AG04449 (cell line): ENCODE data around the gene PRSS50.

ENCODE experiments used
- CTCF ChIA-PET: fragments of 350-600 bp; formaldehyde crosslinking; extraction: SDS; loops from one replicate; lab custom pipeline; 2021; ENCODE audit warnings: antibody characterized with exemption; lab: Yijun Ruan, JAX
- POLR2A ChIA-PET: fragments of 400-600, 350-600 bp; formaldehyde crosslinking; extraction: SDS; loops from one replicate; lab custom pipeline; 2020; ENCODE audit warnings: antibody characterized with exemption, inconsistent platforms; lab: Yijun Ruan, JAX
- DNase-seq: peaks from one replicate; pipeline ENCODE4 v3.0.0-alpha.2; 2010; ENCODE audit warnings: low read depth, low spot score
- H3K4me3 ChIP-seq: 2 replicates; pipeline ENCODE4 v1.5.1; 2011; ENCODE audit warnings: low read depth, mild to moderate bottlenecking, control low read depth, low read length
- CTCF ChIP-seq: IDR thresholded peaks from one replicate; pipeline ENCODE4 v1.5.1; 2011; ENCODE audit warnings: mild to moderate bottlenecking, moderate library complexity, low read length, control low read depth, inconsistent platforms; ENCODE audit not compliant: insufficient read depth; ENCODE audit errors: missing control alignments

The PRSS50 gene

GRCh38 chr3:46713050-46713897, 4.4 kb downstream of the PRSS50 start:
- TF ChIP-seq CTCF = no peak
- POLR2A ChIA-PET = no interaction called here
- CTCF ChIA-PET = interaction anchor here (0.8 to 1.7 kb wide), 3 partner anchors 10 to 196 kb away, joined by 3 to 4 read pairs (median 3); partner anchors contain the start of gene TMIE
- no peak for DNase-seq
- no peak overlapping the region for H3K4me3 ChIP-seq

DNA sequence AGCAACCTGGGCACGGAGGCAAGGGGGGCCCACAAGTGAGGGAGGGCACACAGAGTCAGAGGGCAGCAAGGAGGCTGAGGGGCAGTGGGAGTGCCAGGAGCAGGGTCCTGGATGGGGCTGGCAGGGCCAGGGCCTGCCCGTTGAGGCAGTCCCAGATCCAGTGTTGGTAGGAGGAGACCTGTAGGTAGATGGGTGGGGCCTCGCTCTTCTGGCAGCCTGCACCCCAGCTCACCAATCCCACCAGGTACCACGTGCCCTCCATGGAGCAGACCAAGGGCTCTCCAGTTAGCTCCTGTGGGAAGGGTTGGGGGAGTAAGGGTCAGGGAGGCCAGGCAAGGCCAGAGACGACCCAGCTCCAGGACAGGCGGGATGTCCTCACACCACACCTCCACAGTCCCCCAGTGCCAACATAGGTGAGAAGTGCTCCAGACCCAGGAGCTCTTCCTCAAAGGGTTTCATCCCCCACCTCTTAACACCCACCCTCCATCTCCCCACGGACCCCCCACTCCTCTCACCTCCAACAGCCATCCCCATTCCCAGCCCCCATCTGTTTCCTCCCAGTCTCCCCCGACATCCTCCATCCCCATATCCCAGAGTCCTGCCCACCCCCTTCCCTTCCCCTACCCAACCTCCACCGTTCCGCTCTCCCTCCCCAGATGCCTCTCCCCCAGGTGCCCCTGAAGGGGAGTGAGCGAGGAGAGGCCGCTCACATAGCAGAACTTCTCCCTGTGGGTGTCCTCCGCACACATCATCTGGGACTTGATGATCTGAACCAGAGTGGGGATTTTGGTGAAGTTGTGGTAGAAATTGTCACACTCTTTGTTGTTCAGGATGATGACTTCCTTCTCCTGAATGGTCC, 5.2 kb downstream of the PRSS50 start:
- no peak for TF ChIP-seq CTCF
- H3K4me3 ChIP-seq = no peak overlapping the region
- no peak for DNase-seq
- ChIA-PET POLR2A (no interaction called here), CTCF (interaction anchor here (0.8 to 0.9 kb wide), 2 partner anchors 155 to 197 kb away, joined by 3 read pairs; no protein-coding TSS in a partner anchor)

DNA sequence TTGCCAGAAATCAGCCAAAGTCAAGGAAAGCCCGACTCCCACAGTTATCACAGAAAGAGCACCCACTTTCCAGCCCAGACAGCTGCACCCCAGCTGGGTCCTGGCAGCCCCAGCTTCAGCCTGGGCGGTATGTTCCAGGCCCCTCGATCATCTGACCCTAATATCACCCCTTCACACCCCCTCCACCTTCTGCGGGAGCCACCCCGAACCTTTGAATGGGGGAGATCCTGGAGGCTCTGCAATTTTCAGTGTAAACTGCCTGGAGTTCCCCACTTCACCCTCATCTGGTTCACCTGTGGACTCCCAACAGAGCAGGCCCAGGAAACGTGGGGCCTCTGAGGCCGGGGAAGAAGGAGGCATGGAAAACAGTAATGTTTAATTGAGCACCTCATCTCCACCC, 5.9 kb downstream of the PRSS50 start:
- no peak for TF ChIP-seq CTCF
- no peak for DNase-seq
- ChIA-PET CTCF (interaction anchor here (0.9 to 1.8 kb wide), 4 partner anchors 9 to 612 kb away, joined by 3 to 4 read pairs (median 4); no protein-coding TSS in a partner anchor), POLR2A (no interaction called here)
- H3K4me3 ChIP-seq = no peak overlapping the region

DNA sequence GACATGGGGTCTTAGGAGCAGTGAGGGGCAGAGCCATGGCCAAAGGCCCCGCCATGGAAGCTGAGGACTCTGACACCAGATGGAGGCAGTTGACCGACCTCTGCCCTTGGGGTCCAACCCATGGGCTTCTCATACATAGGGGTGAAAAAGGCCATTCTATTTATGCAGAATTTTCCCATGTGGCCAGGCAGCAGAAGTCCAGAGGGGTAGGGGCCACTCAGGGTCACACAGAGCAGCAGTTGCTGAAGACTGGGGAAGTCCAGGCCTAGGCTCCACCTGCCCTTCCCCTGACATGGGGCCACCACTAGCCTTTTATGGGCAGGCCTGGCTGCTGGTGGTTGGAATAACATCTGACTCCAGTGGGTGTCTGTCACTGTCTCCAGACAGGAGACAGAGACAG, 6.4 kb downstream of the PRSS50 start:
- no peak for DNase-seq
- no peak overlapping the region for H3K4me3 ChIP-seq
- ChIA-PET POLR2A (no interaction called here), CTCF (interaction anchor here (1.0 to 1.8 kb wide), 5 partner anchors 8 to 613 kb away, joined by 3 to 4 read pairs (median 3); no protein-coding TSS in a partner anchor)
- no peak for TF ChIP-seq CTCF

GRCh38 chr3:46710671-46711295, 6.9 kb downstream of the PRSS50 start:
- ChIA-PET CTCF (interaction anchor here (1.0 to 6.3 kb wide), 6 partner anchors 8 to 613 kb away, joined by 3 to 161 read pairs (median 4); no protein-coding TSS in a partner anchor), POLR2A (no interaction called here)
- DNase-seq = no peak
- TF ChIP-seq CTCF = no peak
- H3K4me3 ChIP-seq = no peak overlapping the region
